HEK293 (cell line): ENCODE results near the gene VIPR2.

Experiments
- CTCF ChIA-PET: fragments of 350-600 bp; formaldehyde crosslinking; extraction: SDS; loops from one replicate; lab custom pipeline; 2021; ENCODE audit warnings: antibody characterized with exemption; lab: Yijun Ruan, JAX
- POLR2A ChIA-PET: fragments of 300-600 bp; formaldehyde crosslinking; extraction: SDS; loops from one replicate; lab custom pipeline; 2020; ENCODE audit warnings: antibody characterized with exemption, inconsistent platforms; lab: Yijun Ruan, JAX
- H3K27ac ChIP-seq: fragments of 200-500 bp; sonication (Bioruptor generic); 2 replicates; pipeline ENCODE4 v1.5.1; 2014; ENCODE audit warnings: low read depth, low read length, control low read depth, inconsistent platforms; ENCODE audit errors: extremely low read depth
- H3K36me3 ChIP-seq, 2 experiments: fragments of 200-500 bp in 1 of 2; sonication (Bioruptor generic) in 1 of 2; 1 replicate in 1 of 2; 2 replicates in 1 of 2; pipeline ENCODE4 v1.5.1; 2014 to 2017; ENCODE audit warnings: inconsistent platforms in 2 of 2, low read length in 2 of 2; ENCODE audit not compliant: control insufficient read depth in 2 of 2, insufficient read depth in 1 of 2
- H3K4me1 ChIP-seq: fragments of 200-500 bp; sonication (Bioruptor generic); 2 replicates; pipeline ENCODE4 v1.5.1; 2014; ENCODE audit warnings: mild to moderate bottlenecking, low read length, inconsistent platforms; ENCODE audit not compliant: control insufficient read depth, insufficient read depth
- H3K4me3 ChIP-seq: 2 replicates; pipeline ENCODE4 v1.5.1; 2011; ENCODE audit warnings: low read depth, mild to moderate bottlenecking, control low read depth, low read length, moderate library complexity
- H3K9me3 ChIP-seq: fragments of 200-500 bp; sonication (Bioruptor generic); 2 replicates; pipeline ENCODE4 v1.5.1; 2014; ENCODE audit warnings: low read depth, low read length, inconsistent platforms; ENCODE audit not compliant: control insufficient read depth, insufficient read depth
- BCL11A ChIP-seq: fragments of 450-650 bp; formaldehyde crosslinking; IDR thresholded peaks from 2 replicates; pipeline ENCODE4 v1.5.1; 2016; ENCODE audit warnings: low read depth, missing biosample characterization, missing genetic modification characterization
- BCL11B ChIP-seq: fragments of 450-650 bp; formaldehyde crosslinking; IDR thresholded peaks from 2 replicates; pipeline ENCODE4 v1.5.1; 2016; ENCODE audit warnings: low read depth, missing biosample characterization, missing genetic modification characterization
- GLI2 ChIP-seq: fragments of 450-650 bp; formaldehyde crosslinking; IDR thresholded peaks from 2 replicates; pipeline ENCODE4; 2017; ENCODE audit warnings: missing biosample characterization, missing genetic modification characterization, low read depth, borderline replicate concordance
- KLF7 ChIP-seq: fragments of 450-650 bp; formaldehyde crosslinking; IDR thresholded peaks from 2 replicates; pipeline ENCODE4 v1.5.1; 2016; ENCODE audit warnings: missing biosample characterization, missing genetic modification characterization, borderline replicate concordance
- OSR2 ChIP-seq: fragments of 450-650 bp; formaldehyde crosslinking; IDR thresholded peaks from 2 replicates; pipeline ENCODE4 v1.5.1; 2016; ENCODE audit warnings: missing biosample characterization, missing genetic modification characterization
- SCRT1 ChIP-seq: fragments of 450-650 bp; formaldehyde crosslinking; IDR thresholded peaks from 2 replicates; pipeline ENCODE4 v1.5.1; 2016; ENCODE audit warnings: missing biosample characterization, missing genetic modification characterization, borderline replicate concordance
- ZBTB1 ChIP-seq: fragments of 450-650 bp; formaldehyde crosslinking; IDR thresholded peaks from 2 replicates; pipeline ENCODE4 v1.5.1; 2016; ENCODE audit warnings: missing biosample characterization, missing genetic modification characterization
- ZEB2 ChIP-seq: fragments of 450-650 bp; formaldehyde crosslinking; IDR thresholded peaks from 2 replicates; pipeline ENCODE4 v1.5.1; 2016; ENCODE audit warnings: missing biosample characterization, missing genetic modification characterization
- ZFP41 ChIP-seq: fragments of 450-650 bp; formaldehyde crosslinking; IDR thresholded peaks from 2 replicates; pipeline ENCODE4 v1.5.1; 2016; ENCODE audit warnings: missing biosample characterization, missing genetic modification characterization, borderline replicate concordance
- ZNF133 ChIP-seq: fragments of 450-650 bp; formaldehyde crosslinking; IDR thresholded peaks from 2 replicates; pipeline ENCODE4 v1.5.1; 2016; ENCODE audit warnings: missing biosample characterization, missing genetic modification characterization
- ZNF155 ChIP-seq: fragments of 450-650 bp; formaldehyde crosslinking; IDR thresholded peaks from 2 replicates; pipeline ENCODE4 v1.5.1; 2016; ENCODE audit warnings: missing biosample characterization, missing genetic modification characterization
- ZNF175 ChIP-seq: fragments of 450-650 bp; formaldehyde crosslinking; IDR thresholded peaks from 2 replicates; pipeline ENCODE4 v1.5.1; 2016; ENCODE audit warnings: missing biosample characterization, missing genetic modification characterization
- ZNF2 ChIP-seq: fragments of 450-650 bp; formaldehyde crosslinking; IDR thresholded peaks from 2 replicates; pipeline ENCODE4 v1.5.1; 2016; ENCODE audit warnings: missing biosample characterization, missing genetic modification characterization
- ZNF202 ChIP-seq: fragments of 450-650 bp; formaldehyde crosslinking; IDR thresholded peaks from 2 replicates; pipeline ENCODE4 v1.5.1; 2016; ENCODE audit warnings: missing biosample characterization, missing genetic modification characterization, borderline replicate concordance
- ZNF354C ChIP-seq: fragments of 450-650 bp; formaldehyde crosslinking; IDR thresholded peaks from 2 replicates; pipeline ENCODE4 v1.5.1; 2016; ENCODE audit warnings: missing biosample characterization, missing genetic modification characterization, low read depth, borderline replicate concordance
- ZNF473 ChIP-seq: fragments of 450-650 bp; formaldehyde crosslinking; IDR thresholded peaks from 2 replicates; pipeline ENCODE4 v1.5.1; 2017; ENCODE audit warnings: missing biosample characterization, missing genetic modification characterization
- ZNF48 ChIP-seq: fragments of 450-650 bp; formaldehyde crosslinking; IDR thresholded peaks from 2 replicates; pipeline ENCODE4 v1.5.1; 2016; ENCODE audit warnings: missing biosample characterization, missing genetic modification characterization
- ZNF544 ChIP-seq: fragments of 450-650 bp; formaldehyde crosslinking; IDR thresholded peaks from 2 replicates; pipeline ENCODE4 v1.5.0; 2017; ENCODE audit warnings: missing biosample characterization, missing genetic modification characterization
- ZNF707 ChIP-seq: fragments of 450-650 bp; formaldehyde crosslinking; IDR thresholded peaks from 2 replicates; pipeline ENCODE4 v1.5.1; 2016; ENCODE audit warnings: missing biosample characterization, missing genetic modification characterization
- ZNF747 ChIP-seq: fragments of 450-650 bp; formaldehyde crosslinking; IDR thresholded peaks from 2 replicates; pipeline ENCODE4 v1.5.1; 2016; ENCODE audit warnings: missing biosample characterization, missing genetic modification characterization
- ZNF843 ChIP-seq: fragments of 450-650 bp; formaldehyde crosslinking; IDR thresholded peaks from 2 replicates; pipeline ENCODE4 v1.5.1; 2016; ENCODE audit warnings: missing biosample characterization, missing genetic modification characterization
- TF ChIP-seq, protein P1 (sequence below): fragments of 450-650 bp; formaldehyde crosslinking; IDR thresholded peaks from 2 replicates; pipeline ENCODE4 v1.5.1; 2017; ENCODE audit warnings: missing biosample characterization, missing genetic modification characterization
- TF ChIP-seq, protein P2 (sequence below): fragments of 450-650 bp; formaldehyde crosslinking; IDR thresholded peaks from 2 replicates; pipeline ENCODE4 v1.5.1; 2016; ENCODE audit warnings: missing biosample characterization, missing genetic modification characterization
- TF ChIP-seq, protein P3 (sequence below): fragments of 450-650 bp; formaldehyde crosslinking; IDR thresholded peaks from 2 replicates; pipeline ENCODE4 v1.5.1; 2017; ENCODE audit warnings: missing biosample characterization, missing genetic modification characterization

Gene VIPR2

DNA sequence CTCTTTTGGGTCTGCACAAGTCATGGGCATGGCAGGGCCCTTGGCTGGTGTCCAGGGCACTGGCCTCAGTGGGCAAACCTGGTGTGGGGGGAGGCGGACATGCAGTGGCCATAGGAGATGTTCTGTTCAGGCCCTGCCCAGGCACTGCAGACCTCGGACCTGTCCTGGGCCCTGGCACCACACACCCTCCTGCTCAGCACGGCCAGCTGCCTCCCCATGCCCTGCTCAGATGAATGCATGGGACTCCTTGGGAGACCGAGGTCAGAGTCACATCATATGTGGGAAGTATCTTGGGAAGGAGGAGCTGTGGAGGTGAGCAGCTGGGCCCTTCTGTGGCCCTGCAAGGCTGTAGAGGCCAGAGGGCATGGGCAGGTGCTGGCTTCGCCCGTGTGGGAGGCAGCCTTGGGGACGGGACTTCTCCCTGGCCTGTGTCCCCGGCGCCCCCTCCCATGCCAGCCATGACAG lies 130.8 kb downstream of the VIPR2 start:
- CTCF ChIA-PET: no interaction called here
- no peaks in the 10 kb centered on the region for H3K4me1 ChIP-seq
- no peak overlapping the region for H3K4me3 ChIP-seq
- no peak overlapping the region for H3K27ac ChIP-seq
- POLR2A ChIA-PET: interaction anchor here (1.6 kb wide), 1 partner anchor 14 kb away, joined by 5 read pairs; no protein-coding TSS in a partner anchor
- H3K36me3 ChIP-seq: no peaks in the 10 kb centered on the region
- no peak for TF ChIP-seq ZNF707 (tag by site-specific recombination)
- TF ChIP-seq ZNF747 (tag by site-specific recombination): no peak
- no peak for TF ChIP-seq GLI2 (tag by site-specific recombination)
- no peak for TF ChIP-seq OSR2
- TF ChIP-seq ZNF354C: no peak
- TF ChIP-seq ZNF175 (tag by site-specific recombination): no peak
- no peak for TF ChIP-seq ZNF473 (tag by site-specific recombination)
- no peak for TF ChIP-seq SCRT1 (tag by site-specific recombination)
- no peak for TF ChIP-seq ZNF2 (tag by site-specific recombination)
- no peak for TF ChIP-seq KLF7 (tag by site-specific recombination)
- no peak for TF ChIP-seq ZNF843 (tag by site-specific recombination)
- no peak for TF ChIP-seq ZNF133 (tag by site-specific recombination)
- TF ChIP-seq ZNF202: no peak
- TF ChIP-seq ZNF544 (tag by site-specific recombination): no peak
- TF ChIP-seq ZBTB1: no peak
- TF ChIP-seq, protein P1, sequence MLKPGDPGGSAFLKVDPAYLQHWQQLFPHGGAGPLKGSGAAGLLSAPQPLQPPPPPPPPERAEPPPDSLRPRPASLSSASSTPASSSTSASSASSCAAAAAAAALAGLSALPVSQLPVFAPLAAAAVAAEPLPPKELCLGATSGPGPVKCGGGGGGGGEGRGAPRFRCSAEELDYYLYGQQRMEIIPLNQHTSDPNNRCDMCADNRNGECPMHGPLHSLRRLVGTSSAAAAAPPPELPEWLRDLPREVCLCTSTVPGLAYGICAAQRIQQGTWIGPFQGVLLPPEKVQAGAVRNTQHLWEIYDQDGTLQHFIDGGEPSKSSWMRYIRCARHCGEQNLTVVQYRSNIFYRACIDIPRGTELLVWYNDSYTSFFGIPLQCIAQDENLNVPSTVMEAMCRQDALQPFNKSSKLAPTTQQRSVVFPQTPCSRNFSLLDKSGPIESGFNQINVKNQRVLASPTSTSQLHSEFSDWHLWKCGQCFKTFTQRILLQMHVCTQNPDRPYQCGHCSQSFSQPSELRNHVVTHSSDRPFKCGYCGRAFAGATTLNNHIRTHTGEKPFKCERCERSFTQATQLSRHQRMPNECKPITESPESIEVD (tag by site-specific recombination): no peak
- TF ChIP-seq, all 188 proteins: peak for 0
- no peaks in the 10 kb centered on the region for H3K9me3 ChIP-seq

DNA sequence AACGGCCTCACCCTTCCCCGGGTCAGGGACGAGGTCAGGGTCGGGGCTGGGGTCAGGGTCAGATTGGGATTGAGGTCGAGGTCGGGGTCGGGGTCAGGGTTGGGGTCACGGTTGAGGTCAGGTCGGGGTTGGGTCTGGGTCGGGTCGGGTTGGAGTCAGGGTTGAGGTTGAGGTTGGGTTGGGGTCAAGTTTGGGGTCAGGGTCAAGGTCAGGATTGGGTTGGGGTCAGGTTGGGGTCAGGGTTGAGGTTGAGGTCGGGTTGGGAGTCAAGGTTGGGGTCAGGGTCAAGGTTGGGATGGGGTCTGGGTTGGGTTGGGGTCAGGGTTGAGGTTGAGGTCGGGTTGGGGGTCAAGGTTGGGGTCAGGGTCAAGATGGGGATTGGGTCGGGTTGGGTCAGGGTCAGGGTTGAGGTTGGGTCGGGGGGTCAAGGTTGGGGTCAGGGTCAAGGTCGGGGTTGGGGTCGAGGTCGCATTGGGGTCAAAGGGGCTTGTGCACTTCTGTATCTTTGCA lies 131.4 kb downstream of the VIPR2 start:
- H3K4me1 ChIP-seq: no peaks in the 10 kb centered on the region
- TF ChIP-seq ZEB2 (no peak), BCL11B (tag by site-specific recombination) (peak; percentile 99), OSR2 (no peak), BCL11A (tag by site-specific recombination) (peak; percentile 94), ZFP41 (no peak), ZNF155 (tag by site-specific recombination) (no peak), ZNF48 (tag by site-specific recombination) (no peak)
- TF ChIP-seq, protein P2, sequence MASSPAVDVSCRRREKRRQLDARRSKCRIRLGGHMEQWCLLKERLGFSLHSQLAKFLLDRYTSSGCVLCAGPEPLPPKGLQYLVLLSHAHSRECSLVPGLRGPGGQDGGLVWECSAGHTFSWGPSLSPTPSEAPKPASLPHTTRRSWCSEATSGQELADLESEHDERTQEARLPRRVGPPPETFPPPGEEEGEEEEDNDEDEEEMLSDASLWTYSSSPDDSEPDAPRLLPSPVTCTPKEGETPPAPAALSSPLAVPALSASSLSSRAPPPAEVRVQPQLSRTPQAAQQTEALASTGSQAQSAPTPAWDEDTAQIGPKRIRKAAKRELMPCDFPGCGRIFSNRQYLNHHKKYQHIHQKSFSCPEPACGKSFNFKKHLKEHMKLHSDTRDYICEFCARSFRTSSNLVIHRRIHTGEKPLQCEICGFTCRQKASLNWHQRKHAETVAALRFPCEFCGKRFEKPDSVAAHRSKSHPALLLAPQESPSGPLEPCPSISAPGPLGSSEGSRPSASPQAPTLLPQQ: no peak
- TF ChIP-seq, protein P3, sequence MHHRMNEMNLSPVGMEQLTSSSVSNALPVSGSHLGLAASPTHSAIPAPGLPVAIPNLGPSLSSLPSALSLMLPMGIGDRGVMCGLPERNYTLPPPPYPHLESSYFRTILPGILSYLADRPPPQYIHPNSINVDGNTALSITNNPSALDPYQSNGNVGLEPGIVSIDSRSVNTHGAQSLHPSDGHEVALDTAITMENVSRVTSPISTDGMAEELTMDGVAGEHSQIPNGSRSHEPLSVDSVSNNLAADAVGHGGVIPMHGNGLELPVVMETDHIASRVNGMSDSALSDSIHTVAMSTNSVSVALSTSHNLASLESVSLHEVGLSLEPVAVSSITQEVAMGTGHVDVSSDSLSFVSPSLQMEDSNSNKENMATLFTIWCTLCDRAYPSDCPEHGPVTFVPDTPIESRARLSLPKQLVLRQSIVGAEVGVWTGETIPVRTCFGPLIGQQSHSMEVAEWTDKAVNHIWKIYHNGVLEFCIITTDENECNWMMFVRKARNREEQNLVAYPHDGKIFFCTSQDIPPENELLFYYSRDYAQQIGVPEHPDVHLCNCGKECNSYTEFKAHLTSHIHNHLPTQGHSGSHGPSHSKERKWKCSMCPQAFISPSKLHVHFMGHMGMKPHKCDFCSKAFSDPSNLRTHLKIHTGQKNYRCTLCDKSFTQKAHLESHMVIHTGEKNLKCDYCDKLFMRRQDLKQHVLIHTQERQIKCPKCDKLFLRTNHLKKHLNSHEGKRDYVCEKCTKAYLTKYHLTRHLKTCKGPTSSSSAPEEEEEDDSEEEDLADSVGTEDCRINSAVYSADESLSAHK (tag by site-specific recombination): no peak
- TF ChIP-seq, all 188 proteins: peak for 2
- no peak overlapping the region for H3K4me3 ChIP-seq
- no peaks in the 10 kb centered on the region for H3K9me3 ChIP-seq
- no peaks in the 10 kb centered on the region for H3K36me3 ChIP-seq
- H3K27ac ChIP-seq: no peak overlapping the region
- ChIA-PET CTCF (no interaction called here), POLR2A (no interaction called here)
